Umbilical cord (tissue), 2 donors: Measurements from ENCODE around the gene REEP1. TPM values are rescaled to one million over a fixed set of nuclear protein-coding genes. Genes with fewer than 3 reads are reported as not detected.
A peak's percentile ranks its signal among the peaks of the same experiment; 100 is the strongest.

Experiments used
- DNase-seq: peaks from one replicate; pipeline ENCODE4 v3.0.0-alpha.2; 2015; ENCODE audit warnings: low spot score
- total RNA-seq: library from RNA; depleted of rRNA; stranded (reverse); fragments of >200 nt; gene quantifications from one replicate; pipeline ENCODE4 v1.2.3, GENCODE V29; 2014; ENCODE audit warnings: low replicate concordance; ENCODE audit not compliant: insufficient read depth

The REEP1 gene
- total RNA-seq, 1 donor from 2014 or later: 4.1 TPM

GRCh38 chr2:86226070-86226469 lies 111.4 kb downstream of the REEP1 start:
- no peak for DNase-seq

DNA sequence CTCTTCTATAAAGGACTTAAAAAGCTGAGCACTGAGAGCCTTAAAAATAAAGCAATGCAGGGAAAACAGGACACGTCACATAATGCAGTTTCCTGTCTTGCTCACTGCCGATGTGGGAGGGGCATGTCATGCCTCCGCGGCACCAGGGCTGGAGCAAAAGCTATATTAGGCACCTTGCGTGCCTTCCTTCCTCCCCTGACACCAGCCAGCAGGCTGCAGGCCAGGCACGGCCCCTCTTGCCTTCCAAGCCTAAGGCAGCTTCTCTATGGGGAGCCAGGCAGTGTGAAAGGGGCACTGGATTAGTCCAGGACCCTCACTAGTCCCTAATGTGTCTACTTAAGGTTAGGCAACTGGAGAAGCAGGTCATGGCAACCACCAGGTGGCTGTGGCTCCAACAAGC lies 111.8 kb downstream of the REEP1 start:
- peak; percentile 60 for DNase-seq

GRCh38 chr2:86224645-86225355 lies 112.6 kb downstream of the REEP1 start:
- peak; percentile 16 for DNase-seq

DNA sequence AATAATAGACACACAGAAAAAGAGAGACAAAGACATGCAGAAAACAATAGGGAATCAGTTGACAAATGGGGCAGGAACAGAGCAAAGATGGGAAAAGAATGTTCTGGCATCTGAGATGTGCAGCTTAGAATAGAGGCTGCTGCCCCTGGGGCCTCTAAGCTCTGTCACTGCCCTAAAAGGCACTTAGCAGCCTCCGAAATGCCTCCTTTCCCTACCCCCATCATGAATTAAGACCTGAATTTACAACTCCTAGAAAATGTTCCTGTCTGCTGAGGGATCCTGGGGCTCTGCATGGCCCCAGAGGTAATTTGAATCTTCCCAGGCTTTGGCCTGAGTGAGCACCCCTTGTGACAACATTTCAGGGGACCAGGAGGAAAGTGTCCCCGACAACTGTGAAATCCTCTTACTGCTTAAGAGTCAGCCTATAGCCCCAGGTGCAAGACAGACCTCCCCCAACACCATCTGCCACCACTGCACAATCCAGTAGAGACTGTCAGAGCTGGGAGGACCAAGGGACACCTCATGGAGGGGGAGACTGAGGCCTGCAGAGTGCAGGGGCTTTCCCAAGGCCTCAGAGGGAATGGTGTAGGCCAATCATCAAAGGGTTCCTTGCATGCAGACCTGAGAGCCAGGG lies 113.4 kb downstream of the REEP1 start:
- peak; percentile 40 for DNase-seq

GRCh38 chr2:86223140-86223926 lies 114.1 kb downstream of the REEP1 start:
- peak; percentile 92 for DNase-seq

GRCh38 chr2:86221066-86221684 lies 116.3 kb downstream of the REEP1 start:
- DNase-seq: peak; percentile 73

GRCh38 chr2:86219896-86220295 lies 117.5 kb downstream of the REEP1 start:
- no peak for DNase-seq

GRCh38 chr2:86218124-86218523 lies 119.3 kb downstream of the REEP1 start:
- no peak for DNase-seq

GRCh38 chr2:86216575-86217555 lies 120.6 kb downstream of the REEP1 start:
- DNase-seq: no peak

- DNase-seq: no peak
Measured at GRCh38 chr2:86214503-86214832, 123.0 kb downstream of the REEP1 start.

DNA sequence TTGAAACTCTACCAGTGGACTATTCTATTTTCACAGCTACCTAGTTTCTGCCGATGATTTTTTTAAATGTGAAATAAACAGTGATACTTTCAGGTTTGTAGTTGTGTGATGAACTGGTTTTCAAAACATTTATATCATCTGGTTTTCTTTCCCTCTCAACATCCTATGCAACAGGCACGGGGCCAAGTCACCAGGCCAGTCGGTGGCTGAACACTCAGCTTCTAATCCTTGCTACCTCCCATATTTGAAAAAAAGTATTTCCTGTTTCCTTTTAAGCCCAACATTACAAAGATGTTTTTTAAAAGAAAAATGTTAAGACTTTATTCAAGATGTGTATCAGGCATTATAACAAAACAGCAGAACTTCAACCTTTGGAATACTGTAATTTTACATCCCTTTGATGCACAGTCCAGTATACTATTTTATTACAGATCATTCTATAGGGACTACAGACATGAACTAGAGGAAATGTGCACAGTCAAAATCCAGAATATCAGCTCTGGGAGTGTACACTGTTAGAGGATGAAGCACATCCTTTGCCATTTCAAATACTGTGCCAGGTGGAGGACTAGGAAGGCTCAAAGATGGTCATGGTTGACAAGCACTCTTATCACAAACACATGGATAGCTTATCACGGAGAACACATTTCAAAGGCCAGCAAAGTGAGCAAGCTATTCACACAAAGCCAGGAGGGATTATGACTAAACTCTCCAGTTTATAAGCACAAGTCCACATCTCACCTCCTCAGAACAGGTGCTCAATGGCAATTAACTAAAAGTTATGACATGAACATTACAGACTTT lies 123.5 kb downstream of the REEP1 start:
- no peak for DNase-seq

DNA sequence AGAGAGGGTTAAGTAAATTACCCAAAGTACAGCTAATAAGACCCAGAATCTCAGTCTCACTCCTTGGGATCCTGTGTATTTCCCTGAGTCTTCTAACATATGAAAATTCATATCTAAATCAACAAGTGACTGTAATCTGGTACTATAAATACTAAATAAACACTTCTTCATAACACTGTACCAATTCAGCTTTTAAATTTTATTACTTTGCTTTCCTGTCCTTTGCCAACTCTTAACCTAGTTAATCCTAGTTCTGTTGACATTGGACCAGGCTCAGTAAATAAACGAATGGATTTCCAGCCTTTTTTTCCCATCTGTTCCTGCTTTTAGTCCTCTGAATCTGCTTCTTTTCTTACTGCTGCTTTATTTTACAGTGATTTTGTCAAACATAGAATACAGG lies 124.4 kb downstream of the REEP1 start:
- DNase-seq: no peak

GRCh38 chr2:86211796-86212188 lies 125.6 kb downstream of the REEP1 start:
- no peak for DNase-seq

- no peak for DNase-seq
Measured at GRCh38 chr2:86211033-86211795, 126.2 kb downstream of the REEP1 start.

DNA sequence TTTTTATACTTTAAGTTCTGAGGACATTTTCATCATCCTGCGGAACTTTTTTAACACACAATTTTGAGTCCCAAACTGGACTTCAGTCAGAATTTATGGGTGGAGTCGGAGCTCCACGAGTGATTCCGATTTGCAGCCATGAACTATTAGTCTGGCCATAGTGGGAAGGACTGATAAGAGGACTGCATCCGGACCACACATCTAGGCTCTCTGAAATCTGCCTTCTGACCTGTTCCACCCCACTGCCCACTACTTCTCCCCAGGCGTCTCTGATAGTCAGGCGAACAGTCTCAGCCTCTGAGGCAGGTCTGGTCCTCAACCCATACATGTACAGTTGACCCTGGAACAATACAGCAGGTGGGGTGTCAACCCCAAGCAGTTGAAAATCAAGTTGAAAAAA lies 133.0 kb downstream of the REEP1 start:
- DNase-seq: no peak

DNA sequence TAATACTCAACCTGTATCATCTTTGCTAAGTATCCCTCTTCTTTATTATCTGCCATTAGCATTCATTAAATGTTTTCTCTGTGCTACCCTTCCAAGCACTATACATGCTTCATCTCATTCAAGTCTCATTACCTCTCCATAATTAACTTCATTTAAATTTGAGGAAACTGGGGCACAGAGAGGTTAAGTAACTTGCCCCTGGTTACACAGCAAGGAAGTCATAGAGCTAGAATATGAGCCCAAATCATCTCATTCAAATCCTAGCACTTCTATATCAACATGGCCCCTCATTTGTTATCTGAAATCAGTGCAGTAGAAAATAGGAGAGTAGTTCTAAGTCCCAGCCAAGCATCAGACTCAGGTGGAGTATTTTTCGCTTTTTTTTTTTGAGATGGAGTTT lies 133.8 kb downstream of the REEP1 start:
- DNase-seq: no peak

DNA sequence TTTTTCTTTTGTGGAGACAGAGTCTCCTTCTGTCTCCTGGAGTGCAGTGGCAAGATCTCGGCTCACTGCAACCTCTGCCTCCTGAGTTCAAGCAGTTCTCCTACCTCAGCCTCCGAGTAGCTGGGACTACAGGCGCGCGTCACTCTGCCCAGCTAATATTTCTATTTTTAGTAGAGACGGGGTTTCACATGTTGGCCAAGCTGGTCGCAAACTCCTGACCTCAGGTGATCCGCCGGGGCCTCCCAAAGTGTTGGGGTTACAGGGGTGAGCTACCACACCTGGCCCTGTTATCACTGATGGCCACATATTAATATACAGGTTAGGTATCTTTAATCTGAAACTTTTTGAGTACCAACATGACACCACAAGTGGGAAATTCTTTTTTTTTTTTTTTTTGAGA lies 134.7 kb downstream of the REEP1 start:
- no peak for DNase-seq

GRCh38 chr2:86202336-86202692 lies 135.1 kb downstream of the REEP1 start:
- no peak for DNase-seq

DNA sequence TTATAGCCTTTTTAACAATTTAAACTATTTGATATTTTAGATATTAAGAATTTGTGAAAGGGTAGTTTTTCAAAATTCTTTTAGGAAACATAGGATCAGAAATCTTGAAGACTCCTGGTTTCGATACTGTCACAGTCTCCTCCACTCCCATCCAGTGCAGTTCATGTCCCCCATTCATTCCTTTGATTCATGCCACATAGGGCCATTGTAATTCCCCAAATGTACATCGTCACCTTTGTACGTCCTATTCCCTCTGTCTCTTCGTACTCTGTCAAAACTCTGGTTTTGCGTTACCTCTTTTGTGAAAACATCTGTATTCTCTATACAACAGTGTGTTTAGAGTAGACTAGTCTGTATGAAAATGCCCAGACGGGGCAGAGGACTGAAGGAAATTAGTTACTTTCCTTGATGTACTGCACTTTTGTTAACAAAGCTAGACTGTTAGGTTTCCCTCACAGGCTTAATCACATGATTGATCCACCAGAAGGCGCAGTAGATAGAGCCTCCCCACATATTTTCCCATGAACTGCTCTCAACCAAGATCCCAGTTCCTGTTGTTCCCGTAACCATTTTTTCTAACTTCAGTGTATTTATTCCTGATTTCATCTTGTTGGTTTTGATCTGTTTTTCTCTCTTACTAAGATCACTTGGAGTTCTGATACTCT lies 135.6 kb downstream of the REEP1 start:
- no peak for DNase-seq
